ENCODE data around the gene WNT4.

GRCh38 chr1:22105611-22106207, 37.2 kb downstream of the WNT4 start:
- TF ChIP-seq CTCF (IDR thresholded peaks at IDR 0.05) = peak; percentile 72 to 79 (median 76)
- TF ChIP-seq POLR2A (IDR thresholded peaks at IDR 0.05; ENCODE audit: low read depth) = no peak
- TF ChIP-seq POLR2AphosphoS5 (IDR thresholded peaks at IDR 0.05) = no peak

All from esophagus muscularis mucosa (tissue), 3 donors.